ENCODE measurements around the gene NT5C1B. TPM values are rescaled to one million over a fixed set of nuclear protein-coding genes. Genes with fewer than 3 reads are reported as not detected.

Gene NT5C1B
- total and polyA plus RNA-seq, 2 experiments from 2014 or later = not detected

GRCh38 chr2:18517386-18517785, 72.0 kb downstream of the NT5C1B start:
- Histone ChIP-seq H3K9me2 (ENCODE audit: insufficient read depth) (no peaks in the 10 kb centered on the region), H2AFZ (no peak overlapping the region), H4K20me1 (replicated peaks; ENCODE audit: insufficient read depth) (no peaks in the 10 kb centered on the region), H3K4me2 (no peak overlapping the region), H3K36me3 (ENCODE audit: insufficient read depth) (no peaks in the 10 kb centered on the region), H3K27me3 (ENCODE audit: insufficient read depth) (no peaks in the 10 kb centered on the region), H3K79me2 (replicated peaks; ENCODE audit: insufficient read depth) (no peaks in the 10 kb centered on the region), H3K27ac (ENCODE audit: low read depth) (no peak overlapping the region), H3K4me3 (no peak overlapping the region), H3F3A (replicated peaks; ENCODE audit: low read depth) (no peaks in the 10 kb centered on the region), H3K4me1 (ENCODE audit: insufficient read depth) (peaks cover 5% of the 10 kb centered on the region; the same call in 1 of the 2 replicates)
- Mint-ChIP-seq H3K4me1 (peaks cover 12% of the 10 kb centered on the region), H3K27me3 (ENCODE audit: insufficient read depth, low read depth, poor library complexity) (peaks cover 3% of the 10 kb centered on the region), H3K4me3 (no peak overlapping the region), H3K9me3 (no peaks in the 10 kb centered on the region), H3K27ac (no peak overlapping the region), H3K36me3 (ENCODE audit: low read depth) (no peaks in the 10 kb centered on the region)
- no peak for TF ChIP-seq NANOG (IDR thresholded peaks at IDR 0.05; ENCODE audit: borderline replicate concordance)
- no peak for TF ChIP-seq REST (IDR thresholded peaks at IDR 0.05; ENCODE audit: unreplicated experiment)
- TF ChIP-seq ZNF331 (CRISPR knock-in tag; IDR thresholded peaks at IDR 0.05; ENCODE audit: low read depth) = no peak
- TF ChIP-seq EZH2 (IDR thresholded peaks at IDR 0.05; ENCODE audit: low read depth, unreplicated experiment) = no peak
- no peak for TF ChIP-seq JUNB (IDR thresholded peaks at IDR 0.05; ENCODE audit: unreplicated experiment)
- no peak for TF ChIP-seq CTCF (conservative IDR thresholded peaks at IDR 0.05; ENCODE audit: low read depth in 2 of 2)
- no peak for TF ChIP-seq EZH2phosphoT487 (IDR thresholded peaks at IDR 0.05; ENCODE audit: unreplicated experiment)
- no peak for TF ChIP-seq ZNF114 (CRISPR knock-in tag; IDR thresholded peaks at IDR 0.05)
- TF ChIP-seq ETS1 (IDR thresholded peaks at IDR 0.05) = no peak
- TF ChIP-seq POLR2AphosphoS5 (IDR thresholded peaks at IDR 0.05; ENCODE audit: low read depth) = no peak
- TF ChIP-seq STAT1 (IDR thresholded peaks at IDR 0.05; ENCODE audit: unreplicated experiment) = no peak
- TF ChIP-seq ZNF462 (CRISPR knock-in tag; IDR thresholded peaks at IDR 0.05) = no peak
- TF ChIP-seq CREB1 (CRISPR knock-in tag; IDR thresholded peaks at IDR 0.05; ENCODE audit: low read depth) = no peak
- no peak for ATAC-seq
- DNase-seq (ENCODE audit: low spot score) = no peak
